Measurements from ENCODE around the gene IST1. TPM values are rescaled to one million over a fixed set of nuclear protein-coding genes. Genes with fewer than 3 reads are reported as not detected.

IST1 gene
- total and polyA plus RNA-seq, 12 donors, result 80.6 to 140 (median 103) TPM

DNA sequence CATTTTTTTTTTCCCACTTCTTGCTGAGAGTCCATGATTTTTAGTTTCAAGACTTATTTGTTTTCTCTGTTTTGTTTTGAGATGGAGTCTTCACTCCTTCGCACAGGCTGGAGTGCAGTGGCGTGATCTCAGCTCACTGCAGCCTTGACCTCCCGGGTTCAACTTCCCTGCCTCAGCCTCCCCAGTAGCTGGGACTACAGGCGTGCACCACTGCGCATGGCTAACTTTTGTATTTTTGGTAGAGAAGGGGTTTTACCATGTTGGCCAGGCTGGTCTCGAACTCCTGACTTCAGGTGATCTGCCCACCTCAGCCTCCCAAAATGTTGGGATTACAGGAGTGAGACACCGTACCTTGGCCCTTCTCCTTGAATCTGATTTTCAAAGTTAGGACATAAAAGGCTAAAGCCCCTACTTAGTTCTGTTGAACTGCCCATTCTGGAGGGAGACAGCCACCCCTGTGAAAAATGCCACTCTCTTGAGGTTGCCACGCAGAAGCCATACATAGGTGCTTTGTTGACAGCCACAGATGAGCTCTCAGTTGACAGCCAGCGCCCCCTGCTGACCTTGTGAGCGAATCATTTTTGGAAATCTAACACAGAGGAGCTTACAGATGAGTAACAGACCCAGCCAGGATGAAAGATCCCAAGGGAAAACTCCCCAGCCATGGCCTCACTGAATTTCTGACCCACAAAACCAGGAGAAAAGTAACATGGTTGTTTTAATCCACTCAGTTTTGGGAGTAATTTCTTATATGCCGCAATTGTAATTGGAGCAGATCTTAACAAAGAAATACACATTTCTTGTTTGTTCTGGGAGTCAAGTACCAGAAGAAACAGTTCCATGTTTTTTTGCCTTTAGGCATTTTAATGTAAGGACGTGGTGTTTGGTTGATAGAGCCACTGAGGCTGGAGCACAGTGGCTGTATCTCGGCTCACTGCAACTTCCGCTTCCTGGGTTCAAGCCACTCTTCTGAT lies 66.0 kb downstream of the IST1 start:
- WGBS, 2 donors, result 56 to 58% methylated on average over 14 of the region's 14 CpGs

DNA sequence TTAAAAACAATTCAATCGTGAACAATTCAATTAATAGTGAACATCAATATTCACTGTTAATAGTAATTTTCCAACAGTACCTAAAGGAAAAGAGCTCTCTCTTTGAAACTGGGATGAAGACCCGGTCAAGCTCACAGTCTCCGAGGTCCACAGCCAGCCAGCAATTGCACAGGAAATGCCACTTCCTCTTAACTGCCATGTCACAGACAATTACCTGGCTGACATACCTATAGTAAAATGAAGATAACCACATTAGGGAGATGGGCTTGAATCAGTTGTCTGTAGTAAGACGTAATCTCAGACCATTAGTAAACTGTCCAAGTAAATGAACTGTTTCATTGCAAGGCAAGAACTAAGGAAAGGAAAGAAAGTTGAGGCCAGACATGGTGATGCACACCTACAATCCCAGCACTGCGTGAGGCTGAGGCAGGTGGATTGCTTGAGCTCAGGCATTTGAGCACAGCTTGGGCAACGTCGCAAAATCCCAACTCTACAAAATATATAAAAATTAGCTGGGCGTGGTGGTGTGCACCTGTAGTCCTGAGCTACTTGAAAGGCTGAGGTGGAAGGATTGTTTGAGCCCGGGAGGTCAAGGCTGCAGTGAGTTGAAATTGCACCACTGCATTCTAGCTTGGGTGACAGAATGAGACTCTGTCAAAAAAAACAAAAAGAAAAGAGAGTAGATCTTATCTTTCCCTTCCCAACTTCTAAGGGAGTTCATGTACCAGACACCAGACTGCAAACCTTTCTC lies 68.0 kb downstream of the IST1 start:
- TF ChIP-seq, protein P1, sequence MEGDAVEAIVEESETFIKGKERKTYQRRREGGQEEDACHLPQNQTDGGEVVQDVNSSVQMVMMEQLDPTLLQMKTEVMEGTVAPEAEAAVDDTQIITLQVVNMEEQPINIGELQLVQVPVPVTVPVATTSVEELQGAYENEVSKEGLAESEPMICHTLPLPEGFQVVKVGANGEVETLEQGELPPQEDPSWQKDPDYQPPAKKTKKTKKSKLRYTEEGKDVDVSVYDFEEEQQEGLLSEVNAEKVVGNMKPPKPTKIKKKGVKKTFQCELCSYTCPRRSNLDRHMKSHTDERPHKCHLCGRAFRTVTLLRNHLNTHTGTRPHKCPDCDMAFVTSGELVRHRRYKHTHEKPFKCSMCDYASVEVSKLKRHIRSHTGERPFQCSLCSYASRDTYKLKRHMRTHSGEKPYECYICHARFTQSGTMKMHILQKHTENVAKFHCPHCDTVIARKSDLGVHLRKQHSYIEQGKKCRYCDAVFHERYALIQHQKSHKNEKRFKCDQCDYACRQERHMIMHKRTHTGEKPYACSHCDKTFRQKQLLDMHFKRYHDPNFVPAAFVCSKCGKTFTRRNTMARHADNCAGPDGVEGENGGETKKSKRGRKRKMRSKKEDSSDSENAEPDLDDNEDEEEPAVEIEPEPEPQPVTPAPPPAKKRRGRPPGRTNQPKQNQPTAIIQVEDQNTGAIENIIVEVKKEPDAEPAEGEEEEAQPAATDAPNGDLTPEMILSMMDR (IDR thresholded peaks at IDR 0.05), result no peak
- Histone ChIP-seq H3K9me3 (no peaks in the 10 kb centered on the region), H3K4me3 (no peak overlapping the region), H3K27ac (no peak overlapping the region), H3K4me1 (peaks cover 0 to 8% (median 0%) of the 10 kb centered on the region in 9 donors), H3K36me3 (no peaks in the 10 kb centered on the region), H3K27me3 (no peaks in the 10 kb centered on the region)
- no peak for DNase-seq
- WGBS, 2 donors, result 75 to 81% methylated on average over 9 of the region's 9 CpGs
- intact Hi-C loops (cut with DNase I), result loop anchor here in 7 of 10 donors (5.0 to 10.0 kb wide), 3 partner anchors 66 to 81 kb away; partner anchors contain the start of genes ZNF821 (in 6 of the 7) and IST1 (in 1 of the 7)
- no peak for ATAC-seq

More for the DNA sequence above, 66.0 kb downstream of the IST1 start:
- Histone ChIP-seq H3K4me1 (peaks cover 0 to 14% (median 0%) of the 10 kb centered on the region in 9 donors), H3K27me3 (no peaks in the 10 kb centered on the region), H3K27ac (no peak overlapping the region), H3K9me3 (no peaks in the 10 kb centered on the region), H3K36me3 (no peaks in the 10 kb centered on the region), H3K4me3 (no peak overlapping the region)
- intact Hi-C loops (cut with DNase I), result loop anchor here in 9 of 10 donors (1.0 to 10.0 kb wide), 5 partner anchors 64 to 79 kb away; partner anchors contain the start of genes ZNF821 (in 6 of the 9) and IST1 (in 1 of the 9)
- peak; percentile 81 to 99 (median 94) for ATAC-seq
- TF ChIP-seq, protein P1 (IDR thresholded peaks at IDR 0.05), result peak; percentile 66 to 90 (median 83)
- peak; percentile 81 to 88 for DNase-seq

DNA sequence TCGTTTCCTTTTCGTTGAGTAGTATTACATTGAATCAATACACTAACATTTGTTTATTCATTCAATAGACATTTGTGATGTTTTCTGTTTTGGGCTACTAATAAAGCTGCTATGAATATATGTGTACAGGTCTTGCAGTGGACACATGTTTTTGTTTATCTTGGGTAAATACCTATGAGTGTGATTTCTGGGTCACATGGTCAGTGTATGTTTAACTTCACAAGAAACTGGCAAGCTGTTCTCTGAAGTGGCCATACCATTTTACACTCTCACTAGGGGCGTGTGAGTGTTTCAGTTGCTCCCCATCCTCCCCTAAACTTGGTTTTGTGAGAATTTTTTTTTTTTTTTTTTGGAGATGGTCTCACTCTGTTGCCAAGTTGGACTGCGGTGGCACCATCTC lies 69.9 kb downstream of the IST1 start:
- H3K4me3 ChIP-seq, result no peak overlapping the region
- ATAC-seq (no peak), DNase-seq (no peak)
- intact Hi-C loops (cut with DNase I), result loop anchor here in 2 of 10 donors (10.0 kb wide), 1 partner anchor 80 kb away; the partner anchor contains the start of gene ZNF821 (in 2 of the 2)
- H3K36me3 ChIP-seq, result no peaks in the 10 kb centered on the region
- 90 to 92% methylated on average over 4 of the region's 4 CpGs for WGBS, 2 donors
- no peak overlapping the region for H3K27ac ChIP-seq
- TF ChIP-seq, protein P1 (IDR thresholded peaks at IDR 0.05), result no peak
- H3K27me3 ChIP-seq, result no peaks in the 10 kb centered on the region
- no peaks in the 10 kb centered on the region for H3K9me3 ChIP-seq
- peaks cover 0 to 8% (median 0%) of the 10 kb centered on the region in 9 donors for H3K4me1 ChIP-seq

DNA sequence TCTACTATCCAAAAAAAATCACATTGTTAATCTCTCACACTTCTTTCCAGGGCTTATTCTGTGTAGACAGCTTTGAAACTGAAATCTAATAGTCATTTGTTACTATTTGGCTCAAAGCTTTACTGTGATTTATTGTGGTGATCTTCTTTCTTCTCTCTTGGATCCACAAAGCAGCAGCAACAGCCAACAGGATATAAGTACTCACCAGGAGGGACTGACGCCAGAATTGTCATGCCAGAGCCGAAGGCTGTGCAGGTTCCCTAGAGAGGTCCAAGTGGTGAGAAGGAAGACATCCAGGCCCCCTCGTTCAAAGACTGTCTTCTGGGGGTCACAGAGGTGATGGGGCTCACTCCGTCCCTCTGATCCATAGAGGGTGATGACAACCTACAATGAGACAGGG lies 71.6 kb downstream of the IST1 start:
- WGBS, 2 donors, result 26 to 37% methylated on average over 4 of the region's 4 CpGs
- Histone ChIP-seq H3K27ac (no peak overlapping the region), H3K4me3 (no peak overlapping the region), H3K36me3 (no peaks in the 10 kb centered on the region), H3K9me3 (no peaks in the 10 kb centered on the region), H3K27me3 (no peaks in the 10 kb centered on the region), H3K4me1 (peaks cover 0 to under 1% (median 0%) of the 10 kb centered on the region in 9 donors)
- ATAC-seq, result no peak
- intact Hi-C loops (cut with DNase I), result loop anchor here in 2 of 10 donors (10.0 kb wide), 1 partner anchor 82 kb away; the partner anchor contains the start of gene ZNF821 (in 2 of the 2)
- TF ChIP-seq, protein P1 (IDR thresholded peaks at IDR 0.05), result no peak
- DNase-seq, result no peak
